ENCODE results near the gene DCX. TPM values are rescaled to one million over a fixed set of nuclear protein-coding genes. Genes with fewer than 3 reads are reported as not detected.

Gene DCX
- total RNA-seq, 2 donors from 2014 or later, result 0.66 to 1.1 TPM

- no peak overlapping the region for H3K4me3 ChIP-seq (ENCODE audit: low read length)
- WGBS, 2 experiments (ENCODE audit: insufficient coverage in 1 of 2, insufficient read length in 1 of 2), result 90 to 100% methylated on average over 2 of the region's 2 CpGs
- no peaks in the 10 kb centered on the region for H3K4me1 ChIP-seq (ENCODE audit: control insufficient read depth, insufficient read depth, low read length)
- no peak overlapping the region for H3K27ac Mint-ChIP-seq
- H3K9me3 Mint-ChIP-seq, result no peaks in the 10 kb centered on the region
- H3K27me3 ChIP-seq (ENCODE audit: control insufficient read depth, insufficient read depth, low read length, poor library complexity, severe bottlenecking), result no peaks in the 10 kb centered on the region
- TF ChIP-seq CTCF (conservative IDR thresholded peaks at IDR 0.05), result no peak
- H3K36me3 Mint-ChIP-seq (ENCODE audit: low read depth), result no peaks in the 10 kb centered on the region
- H3K27me3 Mint-ChIP-seq (ENCODE audit: insufficient read depth), result no peaks in the 10 kb centered on the region
- H3K36me3 ChIP-seq (ENCODE audit: control insufficient read depth, insufficient read depth, low read length), result no peaks in the 10 kb centered on the region
- H3K4me1 Mint-ChIP-seq, result peaks cover 12% of the 10 kb centered on the region
- H3K4me3 Mint-ChIP-seq, result no peak overlapping the region
- no peak for DNase-seq
- no peaks in the 10 kb centered on the region for H3K9me3 ChIP-seq (ENCODE audit: control insufficient read depth, low read length)
- H3K9ac ChIP-seq (ENCODE audit: extremely low read depth, low read length, poor library complexity, severe bottlenecking), result no peak overlapping the region
- H3K27ac ChIP-seq (ENCODE audit: low read depth, low read length), result no peak overlapping the region
These were observed 102.9 kb downstream of the DCX start for GRCh38 chrX:111309083-111309482.

DNA sequence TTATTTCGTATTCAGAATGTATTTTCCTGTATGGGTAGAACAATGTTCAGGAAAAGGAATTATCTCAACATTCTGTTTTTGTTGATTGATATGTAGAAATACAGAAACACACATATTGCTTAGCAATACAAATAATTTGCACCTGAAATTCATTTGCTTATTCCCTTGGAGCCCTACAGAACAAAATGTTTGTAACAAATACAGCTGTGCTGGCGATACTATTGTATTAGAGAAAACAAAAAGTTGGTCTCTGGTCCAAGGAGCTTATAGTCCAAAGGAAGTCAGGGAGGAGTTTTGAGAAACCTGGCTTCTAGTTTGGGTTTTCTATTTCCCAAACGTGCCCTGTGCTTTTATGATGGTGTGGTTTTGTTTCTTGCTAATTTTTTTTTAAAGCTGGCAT is 104.0 kb downstream of the DCX start:
- no peaks in the 10 kb centered on the region for H3K36me3 Mint-ChIP-seq (ENCODE audit: low read depth)
- Histone ChIP-seq H3K27ac (ENCODE audit: low read depth, low read length) (no peak overlapping the region), H3K9me3 (ENCODE audit: control insufficient read depth, low read length) (no peaks in the 10 kb centered on the region), H3K36me3 (ENCODE audit: control insufficient read depth, insufficient read depth, low read length) (no peaks in the 10 kb centered on the region), H3K9ac (ENCODE audit: extremely low read depth, low read length, poor library complexity, severe bottlenecking) (no peak overlapping the region), H3K27me3 (ENCODE audit: control insufficient read depth, insufficient read depth, low read length, poor library complexity, severe bottlenecking) (no peaks in the 10 kb centered on the region), H3K4me1 (ENCODE audit: control insufficient read depth, insufficient read depth, low read length) (no peaks in the 10 kb centered on the region), H3K4me3 (ENCODE audit: low read length) (no peak overlapping the region)
- H3K4me3 Mint-ChIP-seq, result no peak overlapping the region
- 100% methylated on average over 1 of the region's 3 CpGs for WGBS, 2 experiments (ENCODE audit: insufficient coverage in 1 of 2, insufficient read length in 1 of 2)
- H3K27ac Mint-ChIP-seq, result no peak overlapping the region
- H3K27me3 Mint-ChIP-seq (ENCODE audit: insufficient read depth), result no peaks in the 10 kb centered on the region
- H3K9me3 Mint-ChIP-seq, result no peaks in the 10 kb centered on the region
- DNase-seq, result no peak
- no peak for TF ChIP-seq CTCF (conservative IDR thresholded peaks at IDR 0.05)
- peaks cover 9% of the 10 kb centered on the region for H3K4me1 Mint-ChIP-seq

GRCh38 chrX:111302284-111302683 is 109.7 kb downstream of the DCX start:
- no peaks in the 10 kb centered on the region for H3K4me1 Mint-ChIP-seq
- no peaks in the 10 kb centered on the region for H3K9me3 ChIP-seq (ENCODE audit: control insufficient read depth, low read length)
- H3K9me3 Mint-ChIP-seq, result no peaks in the 10 kb centered on the region
- H3K27ac ChIP-seq (ENCODE audit: low read depth, low read length), result no peak overlapping the region
- no peak overlapping the region for H3K27ac Mint-ChIP-seq
- H3K4me3 ChIP-seq (ENCODE audit: low read length), result no peak overlapping the region
- H3K9ac ChIP-seq (ENCODE audit: extremely low read depth, low read length, poor library complexity, severe bottlenecking), result no peak overlapping the region
- no peaks in the 10 kb centered on the region for H3K36me3 ChIP-seq (ENCODE audit: control insufficient read depth, insufficient read depth, low read length)
- no peak for DNase-seq
- H3K4me1 ChIP-seq (ENCODE audit: control insufficient read depth, insufficient read depth, low read length), result no peaks in the 10 kb centered on the region
- H3K4me3 Mint-ChIP-seq, result no peak overlapping the region
- H3K27me3 ChIP-seq (ENCODE audit: control insufficient read depth, insufficient read depth, low read length, poor library complexity, severe bottlenecking), result no peaks in the 10 kb centered on the region
- WGBS, 2 experiments (ENCODE audit: insufficient coverage in 1 of 2, insufficient read length in 1 of 2), result 85% methylated on average over 2 of the region's 2 CpGs; no CpG with 5 or more reads in 1 of the 2 experiments
- no peak for TF ChIP-seq CTCF (conservative IDR thresholded peaks at IDR 0.05)
- no peaks in the 10 kb centered on the region for H3K36me3 Mint-ChIP-seq (ENCODE audit: low read depth)
- no peaks in the 10 kb centered on the region for H3K27me3 Mint-ChIP-seq (ENCODE audit: insufficient read depth)

All from endodermal cell (in vitro differentiated cells).